ENCODE results near the gene CRISP1.
"Not testable (repeated sequence)": the region's sequence is repeated elsewhere in the genome, so short reads cannot be mapped to it uniquely, and the experiment has no call there.

CRISP1 gene

DNA sequence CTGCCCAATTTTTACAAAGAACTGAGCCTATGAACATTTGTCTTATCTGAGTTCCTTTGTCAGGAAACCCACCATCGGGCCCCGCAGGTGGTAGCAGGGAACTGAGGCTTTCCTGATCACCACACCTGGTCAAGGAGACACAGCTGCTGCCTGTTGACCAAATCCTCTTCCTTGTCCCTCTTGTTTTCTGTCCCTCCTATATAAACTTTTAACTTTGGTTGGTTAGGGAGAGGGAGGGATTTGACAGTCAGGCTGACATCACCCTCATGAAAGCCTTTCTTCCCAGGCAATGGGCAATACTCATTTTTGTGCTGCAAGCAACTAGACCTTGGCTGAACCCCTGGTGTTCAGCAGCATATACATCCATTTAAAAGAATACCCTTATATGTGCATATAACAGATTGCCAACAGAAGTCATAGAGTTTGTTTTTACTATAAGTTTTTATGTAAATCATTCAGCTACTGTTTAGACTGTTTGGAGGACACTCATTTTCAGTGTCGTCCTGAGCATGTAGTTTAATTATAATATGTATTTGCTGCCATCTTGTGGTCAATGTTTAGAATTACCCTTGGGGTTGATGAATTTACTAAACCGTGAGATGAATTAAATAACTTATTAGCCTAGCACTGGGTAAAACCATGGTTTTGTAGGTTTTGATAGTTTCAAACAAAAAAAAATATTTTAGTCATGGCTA, 17.0 kb downstream of the CRISP1 start:
- peak; percentile 47 for DNase-seq (ENCODE audit: low read depth, low spot score)
- no peak overlapping the region for H3K4me3 ChIP-seq (ENCODE audit: low read length)

DNA sequence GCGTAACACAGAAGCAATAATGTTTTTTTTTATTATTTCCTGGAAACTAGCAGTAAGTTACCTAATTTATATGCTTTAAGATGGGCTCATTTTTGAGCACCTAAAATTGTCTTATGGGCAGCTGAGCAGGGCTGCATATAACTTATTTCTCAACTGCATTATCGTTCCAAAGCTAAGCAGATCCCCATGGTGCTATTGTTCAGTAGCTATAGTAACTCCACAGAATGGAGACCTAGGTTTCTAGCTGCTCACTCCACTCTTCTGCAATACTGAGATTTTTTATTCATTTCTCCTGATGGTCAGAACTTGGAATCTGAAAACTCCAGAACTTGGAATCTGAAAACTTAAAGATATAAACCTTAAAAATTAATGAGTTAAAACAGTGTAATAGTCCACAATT, 18.7 kb downstream of the CRISP1 start:
- no peak overlapping the region for H3K4me3 ChIP-seq (ENCODE audit: low read length)
- no peak for DNase-seq (ENCODE audit: low read depth, low spot score)

DNA sequence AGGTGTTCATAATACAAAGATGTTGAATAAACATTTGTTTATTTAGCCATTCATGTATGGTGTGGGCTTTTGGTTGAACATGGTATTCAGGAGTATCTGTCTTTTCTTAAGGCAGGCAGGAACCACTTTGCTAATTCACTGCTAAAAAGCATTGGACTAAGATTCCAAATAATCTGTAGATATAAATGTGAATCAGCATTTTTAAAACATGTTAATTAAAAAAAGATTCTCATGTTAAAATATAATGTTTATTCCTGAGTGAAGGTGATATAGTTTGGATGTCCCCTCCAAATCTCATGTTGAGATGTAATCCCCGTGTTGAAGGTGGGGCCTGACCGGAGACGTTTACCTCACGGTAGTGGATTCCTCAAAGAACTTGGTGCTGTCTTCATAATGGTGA, 19.3 kb downstream of the CRISP1 start:
- H3K4me3 ChIP-seq (ENCODE audit: low read length) = no peak overlapping the region
- DNase-seq (ENCODE audit: low read depth, low spot score) = no peak

DNA sequence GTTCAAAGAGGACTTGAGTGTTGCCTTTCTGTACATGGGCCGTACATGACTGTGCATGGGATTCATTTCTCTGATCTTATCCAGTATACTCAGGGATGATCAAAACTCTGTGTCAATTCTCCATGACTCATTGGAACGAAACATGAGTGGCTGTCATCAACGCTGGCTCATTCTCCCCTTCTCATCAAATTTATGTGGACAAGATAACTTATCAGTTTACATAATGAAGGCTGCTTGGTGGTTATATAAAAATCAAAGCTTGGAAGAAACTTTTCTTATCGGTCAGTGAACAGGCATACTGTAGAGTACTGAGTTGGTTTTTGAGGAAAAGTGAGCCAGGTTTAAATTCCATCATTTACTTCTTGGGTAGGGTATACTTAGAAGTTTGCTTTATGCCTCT, 24.9 kb downstream of the CRISP1 start:
- no peak overlapping the region for H3K4me3 ChIP-seq (ENCODE audit: low read length)
- no peak for DNase-seq (ENCODE audit: low read depth, low spot score)

DNA sequence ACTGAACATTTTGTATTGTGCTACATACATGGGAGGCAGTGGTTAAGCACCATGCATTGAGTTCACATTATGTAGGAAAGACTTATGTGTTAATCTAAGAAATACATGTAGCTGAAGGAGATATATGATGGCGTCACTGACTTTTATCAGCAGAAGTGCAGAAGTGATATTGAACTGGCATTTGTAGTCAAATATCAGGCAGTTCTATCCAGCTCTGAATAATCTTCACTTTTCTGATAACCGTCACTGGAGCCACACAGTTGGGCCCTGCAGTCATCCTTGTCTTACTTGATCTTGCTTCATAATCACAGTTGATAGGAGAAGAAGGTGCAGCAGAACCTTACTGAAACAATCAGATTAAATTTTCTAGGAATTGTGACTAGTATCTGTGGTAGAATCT, 26.4 kb downstream of the CRISP1 start:
- H3K4me3 ChIP-seq (ENCODE audit: low read length) = no peak overlapping the region
- no peak for DNase-seq (ENCODE audit: low read depth, low spot score)

DNA sequence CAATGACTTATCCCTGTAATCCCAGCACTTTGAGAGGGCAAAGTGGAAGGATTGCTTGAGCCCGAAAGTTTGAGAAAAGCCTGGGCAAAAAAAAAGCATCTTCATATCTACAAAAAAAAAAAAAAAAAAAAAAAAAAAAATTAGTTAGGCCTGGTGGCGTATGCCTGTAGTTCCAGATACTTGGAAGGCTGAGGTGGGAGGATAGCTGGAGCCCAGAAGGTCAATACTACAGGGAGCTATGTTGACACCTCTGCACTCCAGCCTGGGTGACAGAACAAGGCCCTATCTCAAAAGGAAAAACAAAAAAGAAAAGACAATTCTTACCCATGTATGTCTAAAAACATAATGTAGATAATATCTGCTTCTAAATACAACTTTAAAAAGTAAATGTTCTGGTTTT, 27.2 kb downstream of the CRISP1 start:
- no peak for DNase-seq (ENCODE audit: low read depth, low spot score)
- no peak overlapping the region for H3K4me3 ChIP-seq (ENCODE audit: low read length)

DNA sequence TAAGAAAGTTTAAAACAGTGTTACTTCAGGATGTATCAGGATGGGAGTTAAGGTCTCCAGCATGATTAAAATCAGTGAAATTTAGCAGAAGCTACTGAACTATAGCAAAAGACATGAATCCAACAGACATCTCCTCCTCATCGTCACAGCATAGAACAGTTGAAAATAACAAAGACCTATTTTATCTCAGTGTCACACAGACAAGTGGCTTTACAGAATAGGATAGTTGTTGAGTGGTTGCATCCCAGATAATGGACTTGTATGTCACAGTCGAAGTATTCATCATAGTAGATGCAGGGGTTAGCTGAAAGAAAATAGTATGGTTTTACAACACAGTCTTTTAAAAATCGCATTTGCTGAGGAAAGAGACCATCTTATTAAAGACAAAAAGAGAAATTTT, 31.2 kb downstream of the CRISP1 start:
- no peak for DNase-seq (ENCODE audit: low read depth, low spot score)
- no peak overlapping the region for H3K4me3 ChIP-seq (ENCODE audit: low read length)

DNA sequence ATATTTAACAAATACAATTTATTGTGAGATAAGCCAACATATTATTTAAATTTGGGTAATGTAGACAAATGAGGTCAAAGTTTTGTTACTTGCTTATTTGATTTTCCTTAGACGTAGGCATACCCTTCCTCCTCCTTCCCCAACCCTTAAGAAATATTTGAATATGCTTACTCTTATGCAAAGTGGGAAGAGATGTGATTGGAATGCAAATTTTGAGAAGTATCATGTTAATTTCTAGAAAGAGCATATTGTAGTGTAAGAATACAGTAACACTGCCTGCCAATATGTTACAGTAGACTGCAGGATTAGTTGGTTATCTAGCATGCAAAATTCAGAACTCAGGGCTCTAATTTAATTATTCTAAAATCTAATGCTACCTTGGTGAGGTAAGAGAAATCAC, 32.9 kb downstream of the CRISP1 start:
- no peak for DNase-seq (ENCODE audit: low read depth, low spot score)
- no peak overlapping the region for H3K4me3 ChIP-seq (ENCODE audit: low read length)

DNA sequence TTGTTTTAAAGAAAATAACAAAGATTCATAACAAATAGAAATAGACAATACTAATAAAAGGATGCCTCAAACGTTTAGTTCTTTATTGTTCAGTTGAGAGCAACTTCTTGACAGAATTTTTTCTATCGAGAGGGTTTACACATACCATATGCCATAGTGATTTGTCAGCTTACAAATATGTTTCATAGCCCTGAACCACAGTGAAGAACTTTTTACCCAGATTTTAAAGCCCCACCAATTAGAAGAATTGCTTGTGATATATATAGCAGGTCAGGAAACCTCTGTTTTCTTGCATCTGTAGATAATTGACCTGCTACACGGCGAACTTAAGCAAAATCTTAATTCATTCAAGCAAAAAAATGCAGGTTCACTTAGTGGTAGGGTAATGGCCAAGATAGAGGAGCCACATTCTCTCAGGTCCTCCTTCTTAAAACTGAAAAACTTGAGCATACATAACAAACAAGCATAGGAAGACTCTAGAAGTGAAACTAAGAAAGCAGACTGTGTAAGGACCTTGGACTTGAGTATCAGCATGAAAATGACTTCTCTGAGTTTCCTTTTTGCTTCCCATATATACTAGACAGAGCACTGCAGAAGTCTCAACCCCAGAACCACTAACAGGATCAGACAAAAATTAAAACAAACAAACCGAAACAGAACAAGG, 39.5 kb downstream of the CRISP1 start:
- no peak overlapping the region for H3K4me3 ChIP-seq (ENCODE audit: low read length)
- DNase-seq (ENCODE audit: low read depth, low spot score) = no peak

DNA sequence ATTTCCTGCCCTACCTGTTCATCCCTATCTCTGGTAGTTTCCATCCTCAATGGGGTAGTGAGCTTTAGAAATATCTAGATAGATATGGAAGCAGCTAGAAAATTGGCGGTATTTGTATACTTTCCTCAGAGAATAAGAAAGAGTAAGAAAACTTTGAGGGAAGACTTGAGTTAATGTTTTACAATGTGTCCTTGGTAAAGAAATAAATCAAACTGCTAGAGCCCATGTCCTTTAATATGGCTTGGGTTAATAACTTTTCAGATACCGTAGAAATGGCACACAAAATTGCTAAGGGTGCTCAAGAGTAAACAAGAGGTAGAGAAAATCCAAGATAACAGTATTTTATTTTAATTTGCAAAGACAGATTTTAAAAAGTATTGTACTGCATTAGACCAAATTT, 51.2 kb downstream of the CRISP1 start:
- DNase-seq (ENCODE audit: low read depth, low spot score) = no peak
- H3K4me3 ChIP-seq (ENCODE audit: low read length) = no peak overlapping the region

DNA sequence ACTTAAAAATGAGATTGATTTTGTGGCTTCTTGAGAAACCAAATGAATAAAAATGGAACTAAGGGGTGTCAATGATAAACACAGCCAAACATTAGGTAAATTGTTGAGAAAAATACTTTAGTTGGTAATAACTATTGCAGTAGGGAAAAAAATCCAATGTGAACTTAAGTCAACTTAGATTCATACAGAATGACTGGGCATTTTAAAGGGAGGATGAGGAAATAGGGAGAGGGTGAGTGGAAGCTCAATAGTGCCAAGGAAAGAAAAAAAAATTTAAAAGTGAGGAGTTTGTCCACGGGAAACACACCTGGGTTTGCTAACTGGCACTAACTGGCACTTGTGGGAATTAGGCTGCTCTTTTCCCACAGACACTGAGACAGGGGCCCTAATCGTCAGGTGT, 53.1 kb downstream of the CRISP1 start:
- no peak for DNase-seq (ENCODE audit: low read depth, low spot score)
- H3K4me3 ChIP-seq (ENCODE audit: low read length) = no peak overlapping the region

DNA sequence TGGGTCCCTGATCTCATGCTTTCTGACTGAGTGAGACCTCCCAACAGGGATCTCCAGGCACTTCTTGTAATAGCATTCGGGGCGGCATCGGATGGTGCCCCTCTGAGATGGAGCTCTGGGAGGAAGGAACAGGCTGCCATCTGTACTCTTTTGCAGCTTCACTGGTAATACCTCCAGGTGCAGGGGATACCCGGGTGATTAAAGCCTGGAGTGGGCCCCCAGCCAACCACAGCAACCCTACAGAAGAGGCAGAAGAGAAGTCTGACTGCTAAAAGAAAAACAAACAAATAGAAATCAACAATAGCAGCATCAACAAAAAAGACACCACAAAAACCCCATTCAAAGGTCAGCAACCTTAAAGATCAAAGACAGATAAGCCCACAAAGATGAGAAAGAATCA, 60.2 kb downstream of the CRISP1 start:
- no peak overlapping the region for H3K4me3 ChIP-seq (ENCODE audit: low read length)
- no peak for DNase-seq (ENCODE audit: low read depth, low spot score)

DNA sequence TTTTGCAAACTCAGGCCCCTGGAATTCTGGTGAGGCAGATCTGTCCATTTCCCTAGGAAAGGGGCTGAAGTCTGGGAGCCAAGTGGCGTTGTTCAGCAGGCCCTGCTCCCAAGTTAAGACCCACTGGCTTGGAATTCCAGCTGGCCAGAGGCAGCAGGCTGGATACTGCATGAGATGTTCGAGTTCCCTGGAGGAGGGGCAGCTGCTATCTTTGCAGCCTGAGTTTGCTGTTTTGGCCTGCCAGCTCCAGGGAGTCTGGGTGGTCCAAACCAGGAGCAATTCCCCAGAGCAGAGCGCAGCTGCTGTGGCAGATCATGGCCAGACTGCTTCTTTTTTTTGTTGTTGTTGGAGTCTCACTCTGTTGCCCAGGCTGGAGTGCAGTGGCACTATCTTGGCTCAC, 61.1 kb downstream of the CRISP1 start:
- DNase-seq (ENCODE audit: low read depth, low spot score) = no peak
- no peak overlapping the region for H3K4me3 ChIP-seq (ENCODE audit: low read length)

DNA sequence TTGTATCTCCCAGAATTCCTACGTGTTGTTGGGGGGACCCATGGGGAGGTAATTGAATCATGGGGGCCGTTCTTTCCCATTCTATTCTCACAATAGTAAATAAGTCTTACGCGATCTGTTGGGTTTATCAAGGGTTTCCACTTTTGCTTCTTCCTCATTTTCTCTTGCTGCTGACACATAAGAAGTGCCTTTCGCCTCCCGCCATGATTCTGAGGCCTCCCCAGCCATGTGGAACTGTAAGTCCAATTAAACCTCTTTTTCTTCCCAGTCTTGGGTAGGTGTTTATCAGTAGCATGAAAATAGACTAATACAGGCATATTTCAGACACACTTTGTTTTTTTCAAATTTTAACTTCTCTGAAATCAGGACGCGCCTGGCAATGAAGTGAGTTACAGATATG, 64.8 kb downstream of the CRISP1 start:
- no peak overlapping the region for H3K4me3 ChIP-seq (ENCODE audit: low read length)
- DNase-seq (ENCODE audit: low read depth, low spot score) = no peak

DNA sequence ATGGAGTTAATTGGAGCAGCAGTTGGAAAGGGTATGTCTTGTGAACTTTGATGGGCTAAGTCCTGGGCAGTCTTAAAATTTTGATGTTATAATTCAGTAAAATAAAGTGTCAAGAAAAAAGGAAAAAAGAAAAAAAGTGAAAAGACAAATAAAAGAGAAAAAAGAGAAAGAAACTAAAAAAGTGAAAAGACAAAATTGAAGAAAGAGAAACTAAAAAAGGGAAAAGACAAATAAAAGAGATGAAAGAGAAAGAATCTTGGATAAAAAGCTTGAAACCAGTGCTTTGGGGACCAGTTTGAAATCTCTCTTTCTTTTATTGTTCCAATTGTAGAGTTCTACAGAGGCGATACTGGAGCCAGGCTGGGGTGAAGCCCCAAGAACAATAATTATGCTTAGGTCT, 67.2 kb downstream of the CRISP1 start:
- no peak for DNase-seq (ENCODE audit: low read depth, low spot score)
- H3K4me3 ChIP-seq (ENCODE audit: low read length) = no peak overlapping the region

DNA sequence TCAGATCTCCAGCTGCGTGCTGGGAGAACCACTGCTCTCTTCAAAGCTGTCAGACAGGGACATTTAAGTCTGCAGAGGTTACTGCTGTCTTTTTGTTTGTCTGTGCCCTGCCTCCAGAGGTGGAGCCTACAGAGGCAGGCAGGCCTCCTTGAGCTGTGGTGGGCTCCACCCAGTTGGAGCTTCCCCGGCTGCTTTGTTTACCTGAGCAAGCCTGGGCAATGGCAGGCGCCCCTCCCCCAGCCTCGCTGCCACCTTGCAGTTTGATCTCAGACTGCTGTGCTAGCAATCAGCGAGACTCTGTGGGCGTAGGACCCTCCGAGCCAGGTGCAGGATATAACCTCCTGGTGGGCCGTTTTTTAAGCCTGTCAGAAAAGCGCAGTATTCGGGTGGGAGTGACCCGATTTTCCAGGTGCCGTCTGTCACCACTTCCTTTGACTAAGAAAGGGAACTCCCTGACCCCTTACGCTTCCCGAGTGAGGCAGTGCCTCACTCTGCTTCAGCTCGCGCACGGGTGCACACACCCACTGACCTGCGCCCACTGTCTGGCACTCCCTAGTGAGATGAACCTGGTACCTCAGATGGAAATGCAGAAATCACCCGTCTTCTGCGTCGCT, 69.4 kb downstream of the CRISP1 start:
- not testable (repeated sequence) for DNase-seq (ENCODE audit: low read depth, low spot score); H3K4me3 ChIP-seq (ENCODE audit: low read length)

DNA sequence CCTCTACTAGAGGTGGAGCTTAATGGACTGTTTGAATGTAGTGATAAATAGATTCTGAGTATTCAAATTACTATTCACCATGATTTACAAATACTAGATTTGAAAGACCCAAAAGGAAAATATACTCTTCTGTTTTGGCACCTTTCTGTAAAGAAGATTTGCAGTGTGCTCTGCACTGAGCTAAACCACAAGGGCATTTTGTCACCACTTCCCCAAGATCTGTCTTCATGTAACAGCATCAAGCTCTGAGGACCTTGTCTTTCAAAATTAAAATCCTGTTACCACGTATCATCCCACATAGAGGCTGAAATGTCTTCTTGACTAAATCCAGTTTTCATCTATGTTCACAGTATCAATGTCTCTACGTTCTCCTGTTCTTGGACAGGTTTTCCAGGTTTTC, 76.0 kb downstream of the CRISP1 start:
- DNase-seq (ENCODE audit: low read depth, low spot score) = no peak
- no peak overlapping the region for H3K4me3 ChIP-seq (ENCODE audit: low read length)

DNA sequence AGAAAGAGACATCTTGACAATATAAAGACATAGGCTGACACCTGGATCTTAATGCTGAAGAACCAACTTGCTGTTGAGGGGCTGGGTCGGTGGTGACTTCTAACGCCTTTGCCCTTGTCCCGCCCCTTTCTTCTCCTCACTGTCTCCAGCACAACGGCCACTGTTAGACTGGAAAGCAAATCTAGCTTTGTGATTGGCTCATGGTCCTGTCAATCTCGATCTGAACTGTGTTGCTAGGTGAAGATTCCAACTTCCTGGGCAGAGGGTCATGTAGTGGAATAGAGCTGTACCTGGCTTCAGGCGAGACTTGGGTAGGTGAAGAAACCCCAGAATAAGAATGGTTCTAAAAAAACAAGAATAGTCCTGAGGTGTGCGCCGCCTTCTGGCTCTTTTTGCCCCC, 79.2 kb downstream of the CRISP1 start, which contains the start of gene PGK2:
Gene PGK2 (minus strand): TSS at position 110 of the 400 bp plus-strand sequence. CDS start 98 bp downstream, at position 12.
- peak; percentile 30 for DNase-seq (ENCODE audit: low read depth, low spot score)
- no peak within 1 kb of the TSS for H3K4me3 ChIP-seq (ENCODE audit: low read length)

DNA sequence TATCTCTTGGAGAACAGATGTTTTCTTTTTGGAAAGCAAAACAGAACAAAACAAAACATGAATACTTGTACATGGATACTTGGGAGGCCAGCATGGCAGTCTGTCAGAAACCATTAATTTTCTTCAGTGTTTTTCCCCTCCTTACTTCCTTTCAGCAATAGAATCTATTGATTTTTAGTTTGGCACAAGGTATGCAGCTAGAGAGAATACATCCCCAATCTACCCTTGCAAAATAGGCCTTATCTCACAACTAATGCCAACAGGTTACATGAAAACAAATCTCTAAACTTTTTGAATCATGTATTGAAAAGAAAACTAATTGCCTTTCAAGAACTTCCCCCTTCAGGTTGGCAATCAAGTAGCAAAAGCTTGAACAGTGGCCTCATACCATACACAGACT, 82.1 kb downstream of the CRISP1 start:
- DNase-seq (ENCODE audit: low read depth, low spot score) = no peak
- no peak overlapping the region for H3K4me3 ChIP-seq (ENCODE audit: low read length)

All from Jurkat, Clone E6-1 (cell line).